ENCODE results near the gene SLC35F3. TPM values are rescaled to one million over a fixed set of nuclear protein-coding genes. Genes with fewer than 3 reads are reported as not detected.

SLC35F3 gene
- total RNA-seq, 4 donors from 2014 or later = 0.82 TPM; not detected in 3

DNA sequence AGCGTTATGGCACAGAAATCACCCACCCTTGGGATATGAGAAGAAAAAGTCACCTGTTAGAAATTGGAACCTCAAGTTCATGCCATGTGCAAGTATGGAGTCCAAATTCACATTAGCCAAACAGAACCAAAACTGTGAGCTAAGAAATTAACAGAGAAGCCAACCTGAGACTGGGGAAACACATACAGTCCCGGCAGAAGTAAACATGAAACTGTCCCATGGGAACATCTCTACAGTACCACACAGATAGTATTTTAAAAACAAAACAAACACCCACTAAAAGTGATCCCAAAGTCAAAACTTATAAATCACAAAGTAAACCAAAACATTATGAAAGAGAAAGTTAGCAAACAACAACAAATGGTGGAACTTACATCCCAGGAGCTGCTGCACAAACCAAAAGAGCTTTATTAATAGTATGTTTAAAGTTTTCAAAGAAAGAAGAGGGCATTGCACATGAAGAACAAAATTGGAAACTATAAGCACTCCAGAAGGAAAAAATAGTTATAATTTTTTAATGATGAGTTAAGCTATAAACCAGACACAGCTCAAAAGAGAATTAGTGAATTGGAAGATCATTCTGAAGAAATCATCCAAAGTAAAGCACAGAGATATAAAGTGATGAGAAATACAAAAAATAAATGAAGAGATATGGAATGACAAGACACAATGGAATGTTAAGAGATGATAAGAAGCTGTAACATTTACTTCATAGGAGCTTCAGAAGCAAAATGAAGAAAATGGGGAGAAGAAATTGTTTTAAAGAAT is 385.2 kb downstream of the SLC35F3 start:
- H3K36me3 ChIP-seq = no peaks in the 10 kb centered on the region
- H3K9me3 ChIP-seq = no peaks in the 10 kb centered on the region
- no peak for ATAC-seq
- no peak for DNase-seq
- H3K27ac ChIP-seq = no peak overlapping the region
- no peak overlapping the region for H3K4me3 ChIP-seq
- peaks cover 0 to 1% of the 10 kb centered on the region in 2 donors for H3K4me1 ChIP-seq
- no peaks in the 10 kb centered on the region for H3K27me3 ChIP-seq
- no peak for TF ChIP-seq POLR2A (IDR thresholded peaks at IDR 0.05)
- TF ChIP-seq, protein P1, sequence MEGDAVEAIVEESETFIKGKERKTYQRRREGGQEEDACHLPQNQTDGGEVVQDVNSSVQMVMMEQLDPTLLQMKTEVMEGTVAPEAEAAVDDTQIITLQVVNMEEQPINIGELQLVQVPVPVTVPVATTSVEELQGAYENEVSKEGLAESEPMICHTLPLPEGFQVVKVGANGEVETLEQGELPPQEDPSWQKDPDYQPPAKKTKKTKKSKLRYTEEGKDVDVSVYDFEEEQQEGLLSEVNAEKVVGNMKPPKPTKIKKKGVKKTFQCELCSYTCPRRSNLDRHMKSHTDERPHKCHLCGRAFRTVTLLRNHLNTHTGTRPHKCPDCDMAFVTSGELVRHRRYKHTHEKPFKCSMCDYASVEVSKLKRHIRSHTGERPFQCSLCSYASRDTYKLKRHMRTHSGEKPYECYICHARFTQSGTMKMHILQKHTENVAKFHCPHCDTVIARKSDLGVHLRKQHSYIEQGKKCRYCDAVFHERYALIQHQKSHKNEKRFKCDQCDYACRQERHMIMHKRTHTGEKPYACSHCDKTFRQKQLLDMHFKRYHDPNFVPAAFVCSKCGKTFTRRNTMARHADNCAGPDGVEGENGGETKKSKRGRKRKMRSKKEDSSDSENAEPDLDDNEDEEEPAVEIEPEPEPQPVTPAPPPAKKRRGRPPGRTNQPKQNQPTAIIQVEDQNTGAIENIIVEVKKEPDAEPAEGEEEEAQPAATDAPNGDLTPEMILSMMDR (IDR thresholded peaks at IDR 0.05 in 4 of 5, conservative IDR thresholded peaks at IDR 0.05 in 1 of 5) = no peak
- in situ Hi-C loops (cut with MboI; ENCODE audit: low sequenced_read_pairs in 4 of 4) (no loop called here), intact Hi-C loops (cut with DNase I; ENCODE audit: low total_unique reads) (no loop called here)

DNA sequence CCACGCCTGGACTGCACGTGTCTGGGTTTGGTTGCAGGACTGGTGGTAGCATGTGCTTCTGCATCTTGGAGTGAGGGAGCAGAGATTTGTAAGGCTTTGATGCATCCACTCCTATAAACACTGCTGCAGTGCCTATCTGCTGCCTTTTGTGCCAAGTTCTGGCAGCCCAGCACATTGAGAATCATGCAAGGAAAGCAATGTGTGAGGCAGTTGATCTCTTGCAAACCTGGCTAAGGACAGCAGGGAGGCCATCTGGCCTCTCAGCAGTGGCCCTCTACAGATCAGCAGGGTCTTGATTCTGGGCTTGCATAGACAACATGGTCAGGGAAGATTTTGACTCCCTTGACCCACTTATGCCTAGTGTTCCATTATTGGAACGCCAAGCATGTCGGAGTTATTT is 387.5 kb downstream of the SLC35F3 start:
- ATAC-seq = no peak
- Histone ChIP-seq H3K27ac (no peak overlapping the region), H3K36me3 (no peaks in the 10 kb centered on the region), H3K4me1 (peaks cover 7 to 12% of the 10 kb centered on the region in 2 donors), H3K27me3 (no peaks in the 10 kb centered on the region), H3K9me3 (no peaks in the 10 kb centered on the region), H3K4me3 (no peak overlapping the region)
- intact Hi-C loops (cut with DNase I; ENCODE audit: low total_unique reads) = no loop called here
- no peak for TF ChIP-seq POLR2A (IDR thresholded peaks at IDR 0.05)
- TF ChIP-seq, protein P1 (IDR thresholded peaks at IDR 0.05 in 4 of 5, conservative IDR thresholded peaks at IDR 0.05 in 1 of 5) = no peak
- in situ Hi-C loops (cut with MboI; ENCODE audit: low sequenced_read_pairs in 4 of 4) = no loop called here
- DNase-seq = no peak

DNA sequence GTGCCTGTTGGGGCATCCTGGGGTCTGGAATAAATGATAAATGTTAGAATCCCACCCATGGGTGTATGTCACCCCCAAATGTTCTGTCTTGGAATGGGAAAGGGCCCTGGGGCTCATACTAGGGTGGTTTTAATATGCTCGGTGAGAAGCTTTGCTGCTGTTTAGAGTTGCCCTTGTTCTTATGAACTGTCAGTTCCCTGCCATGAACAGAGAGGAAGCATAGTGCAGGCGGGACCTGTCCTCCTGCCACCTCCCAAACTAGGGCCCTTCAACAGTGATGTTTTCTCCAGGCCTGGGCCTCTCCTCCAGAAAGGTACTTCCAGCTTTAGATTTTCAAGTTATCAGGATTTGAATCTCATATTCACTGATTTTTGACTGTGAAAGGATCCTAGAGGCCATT is 388.1 kb downstream of the SLC35F3 start:
- Histone ChIP-seq H3K36me3 (no peaks in the 10 kb centered on the region), H3K9me3 (no peaks in the 10 kb centered on the region), H3K4me3 (no peak overlapping the region), H3K27me3 (no peaks in the 10 kb centered on the region), H3K27ac (no peak overlapping the region), H3K4me1 (peaks cover 7 to 12% of the 10 kb centered on the region in 2 donors)
- DNase-seq = no peak
- no peak for ATAC-seq
- in situ Hi-C loops (cut with MboI; ENCODE audit: low sequenced_read_pairs in 4 of 4) = no loop called here
- no peak for TF ChIP-seq POLR2A (IDR thresholded peaks at IDR 0.05)
- TF ChIP-seq, protein P1 (IDR thresholded peaks at IDR 0.05 in 4 of 5, conservative IDR thresholded peaks at IDR 0.05 in 1 of 5) = no peak
- intact Hi-C loops (cut with DNase I; ENCODE audit: low total_unique reads) = no loop called here

DNA sequence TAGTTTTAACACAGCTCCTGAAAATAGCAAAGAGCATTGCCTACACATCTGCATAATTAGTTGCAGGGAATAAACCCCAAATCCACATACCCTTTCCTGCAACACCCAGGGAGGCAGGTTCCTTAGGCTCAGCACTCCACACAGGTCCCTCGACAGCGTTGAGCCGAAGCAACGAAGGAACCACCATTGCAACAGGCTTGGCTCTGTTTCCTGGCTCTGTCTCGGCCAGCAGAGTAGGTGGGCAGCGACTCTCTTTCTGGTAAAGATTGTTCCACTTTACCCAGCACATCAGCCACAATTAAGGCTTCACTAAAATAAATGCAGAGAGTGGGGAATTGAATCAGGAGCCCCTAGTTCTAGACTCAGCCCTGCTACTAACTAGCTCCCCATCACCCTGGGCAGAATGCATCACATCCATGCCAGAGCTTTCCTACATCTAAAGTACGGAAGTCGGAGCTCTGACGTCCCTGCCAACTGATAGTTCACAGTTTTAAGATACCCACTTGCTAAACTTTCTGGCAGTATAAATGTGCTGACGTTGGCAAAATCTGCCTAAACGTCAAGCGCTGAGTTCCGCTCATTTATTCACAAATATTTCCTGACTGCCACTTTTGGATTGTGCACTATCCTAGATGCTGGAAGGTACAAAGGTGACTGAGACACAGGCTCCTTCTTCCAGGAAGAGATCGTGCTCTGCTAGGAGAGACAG is 389.8 kb downstream of the SLC35F3 start:
- no peak for TF ChIP-seq POLR2A (IDR thresholded peaks at IDR 0.05)
- TF ChIP-seq, protein P1 (IDR thresholded peaks at IDR 0.05 in 4 of 5, conservative IDR thresholded peaks at IDR 0.05 in 1 of 5) = no peak
- H3K27me3 ChIP-seq = no peaks in the 10 kb centered on the region
- H3K4me1 ChIP-seq = peaks cover 7 to 12% of the 10 kb centered on the region in 2 donors
- no peak for DNase-seq
- H3K36me3 ChIP-seq = no peaks in the 10 kb centered on the region
- in situ Hi-C loops (cut with MboI; ENCODE audit: low sequenced_read_pairs in 4 of 4) = no loop called here
- no peak overlapping the region for H3K4me3 ChIP-seq
- intact Hi-C loops (cut with DNase I; ENCODE audit: low total_unique reads) = no loop called here
- no peak overlapping the region for H3K27ac ChIP-seq
- no peaks in the 10 kb centered on the region for H3K9me3 ChIP-seq
- no peak for ATAC-seq
